ENCODE data around the gene MANSC1. TPM values are rescaled to one million over a fixed set of nuclear protein-coding genes. Genes with fewer than 3 reads are reported as not detected.
"Not testable (repeated sequence)": the region's sequence is repeated elsewhere in the genome, so short reads cannot be mapped to it uniquely, and the experiment has no call there.

The MANSC1 gene
- total RNA-seq, 2 donors from 2014 or later, result 1.4 to 1.6 TPM

GRCh38 chr12:12338527-12339168 is 11.4 kb downstream of the MANSC1 start:
- Mint-ChIP-seq H3K27ac (peak overlapping the region in 1 of 2 donors; percentile 33), H3K36me3 (no peaks in the 10 kb centered on the region), H3K9me3 (no peaks in the 10 kb centered on the region)
- DNase-seq (ENCODE audit: low spot score in 2 of 2) (no peak), ATAC-seq (no peak)

- DNase-seq (ENCODE audit: low spot score in 2 of 2) (no peak), ATAC-seq (no peak)
- Mint-ChIP-seq H3K36me3 (no peaks in the 10 kb centered on the region), H3K27ac (no peak overlapping the region), H3K9me3 (no peaks in the 10 kb centered on the region)
Observed at GRCh38 chr12:12336511-12336910, 13.5 kb downstream of the MANSC1 start.

GRCh38 chr12:12336049-12336411 is 14.0 kb downstream of the MANSC1 start:
- H3K27ac Mint-ChIP-seq, result no peak overlapping the region
- no peak for DNase-seq (ENCODE audit: low spot score in 2 of 2)

GRCh38 chr12:12334367-12335040 is 15.5 kb downstream of the MANSC1 start:
- DNase-seq (ENCODE audit: low spot score in 2 of 2) (peak in 1 of 2 donors; percentile 73), ATAC-seq (peak; percentile 81 to 89)
- Mint-ChIP-seq H3K36me3 (no peaks in the 10 kb centered on the region), H3K27ac (peak overlapping the region in 1 of 2 donors; percentile 52), H3K9me3 (no peaks in the 10 kb centered on the region)

More at GRCh38 chr12:12336049-12336411, 14.0 kb downstream of the MANSC1 start:
- Mint-ChIP-seq H3K36me3 (no peaks in the 10 kb centered on the region), H3K9me3 (no peaks in the 10 kb centered on the region)
- peak in 1 of 2 donors; percentile 30 for ATAC-seq

DNA sequence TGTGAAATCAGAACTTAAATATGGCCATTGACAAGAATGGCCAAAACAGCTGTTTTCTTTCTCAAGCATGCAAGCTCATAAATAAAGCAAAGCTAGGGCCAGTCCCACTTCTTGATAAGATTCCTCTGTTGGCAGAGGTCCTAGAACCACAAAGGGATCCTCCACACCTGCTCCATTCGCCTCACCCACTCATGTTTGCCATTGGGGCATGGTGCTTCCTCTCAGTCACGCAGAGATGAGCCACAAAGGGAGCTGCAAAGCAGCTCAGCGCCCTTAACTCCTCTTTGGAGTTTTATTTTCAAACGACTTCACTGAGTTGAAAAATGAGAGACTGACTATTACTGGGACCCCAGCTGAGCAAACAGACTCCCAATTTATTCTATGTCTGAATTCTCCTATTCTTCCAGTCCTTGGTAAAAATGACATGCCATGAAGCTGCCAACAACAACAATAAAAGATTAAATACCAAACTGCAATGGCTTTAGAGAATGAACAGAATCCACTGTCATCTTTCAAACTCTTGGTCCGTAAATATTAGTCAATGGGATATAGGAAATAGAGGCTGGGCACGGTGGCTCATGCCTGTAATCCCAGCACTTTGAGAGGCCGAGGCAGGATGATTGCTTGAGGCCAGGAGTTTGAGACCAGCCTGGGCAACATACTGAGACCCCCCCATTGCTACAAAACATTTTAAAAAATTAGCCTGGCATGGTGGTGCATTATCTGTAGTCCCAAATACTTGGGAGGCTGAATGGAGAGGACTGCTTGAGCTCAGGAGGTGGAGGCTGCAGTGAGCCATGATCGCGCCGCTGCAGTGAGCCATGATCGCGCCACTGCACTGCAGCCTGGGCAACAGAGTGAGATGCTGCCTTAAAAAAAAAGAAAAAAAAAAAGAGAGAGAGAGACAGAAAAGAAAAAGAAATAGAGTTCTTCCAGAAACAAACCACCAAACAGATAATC is 16.4 kb downstream of the MANSC1 start:
- Mint-ChIP-seq H3K27ac (peak overlapping the region in 1 of 2 donors; percentile 36), H3K9me3 (no peaks in the 10 kb centered on the region), H3K36me3 (no peaks in the 10 kb centered on the region)
- ATAC-seq (peak in 1 of 2 donors; percentile 28), DNase-seq (ENCODE audit: low spot score in 2 of 2) (no peak)

- H3K36me3 Mint-ChIP-seq, result no peaks in the 10 kb centered on the region
- no peaks in the 10 kb centered on the region for H3K9me3 Mint-ChIP-seq
Observed at GRCh38 chr12:12331896-12332295, 18.1 kb downstream of the MANSC1 start.

GRCh38 chr12:12331244-12331771 is 18.7 kb downstream of the MANSC1 start:
- Mint-ChIP-seq H3K9me3 (no peaks in the 10 kb centered on the region), H3K27ac (peak overlapping the region in 1 of 2 donors; percentile 1), H3K36me3 (no peaks in the 10 kb centered on the region)
- DNase-seq (ENCODE audit: low spot score in 2 of 2), result no peak
- no peak for ATAC-seq

More at GRCh38 chr12:12331896-12332295, 18.1 kb downstream of the MANSC1 start:
- DNase-seq (ENCODE audit: low spot score in 2 of 2), result no peak
- H3K27ac Mint-ChIP-seq, result no peak overlapping the region
- ATAC-seq, result no peak

GRCh38 chr12:12327802-12328201 is 22.2 kb downstream of the MANSC1 start:
- Mint-ChIP-seq H3K27ac (peak overlapping the region in 1 of 2 donors; percentile 66), H3K36me3 (no peaks in the 10 kb centered on the region), H3K9me3 (no peaks in the 10 kb centered on the region)
- ATAC-seq (peak in 1 of 2 donors; percentile 64), DNase-seq (ENCODE audit: low spot score in 2 of 2) (no peak)

- no peak for DNase-seq (ENCODE audit: low spot score in 2 of 2)
- no peaks in the 10 kb centered on the region for H3K9me3 Mint-ChIP-seq
- no peaks in the 10 kb centered on the region for H3K36me3 Mint-ChIP-seq
- no peak for ATAC-seq
- no peak overlapping the region for H3K27ac Mint-ChIP-seq
Observed at GRCh38 chr12:12326262-12326661, 23.8 kb downstream of the MANSC1 start.

DNA sequence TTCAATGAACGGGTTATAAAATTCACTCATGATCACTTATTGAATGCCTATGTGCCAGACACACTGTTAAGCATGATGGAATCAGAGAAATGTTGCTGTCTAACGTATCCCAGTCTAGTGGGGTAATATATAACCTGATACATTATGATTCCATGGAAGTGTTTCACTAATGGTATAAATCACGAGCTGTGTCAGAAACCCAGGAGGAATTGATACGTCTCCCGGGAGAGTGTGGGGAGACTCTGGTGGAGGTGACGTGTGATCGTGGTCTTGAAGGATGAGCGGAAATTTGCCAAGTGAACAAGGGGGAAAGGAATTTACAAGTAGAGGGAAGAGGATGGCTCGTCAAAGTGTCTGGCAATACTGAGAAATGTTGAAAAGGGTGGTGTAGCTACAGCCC is 26.5 kb downstream of the MANSC1 start:
- H3K36me3 Mint-ChIP-seq, result no peaks in the 10 kb centered on the region
- ATAC-seq (no peak), DNase-seq (ENCODE audit: low spot score in 2 of 2) (no peak)
- H3K27ac Mint-ChIP-seq, result no peak overlapping the region
- no peaks in the 10 kb centered on the region for H3K9me3 Mint-ChIP-seq

DNA sequence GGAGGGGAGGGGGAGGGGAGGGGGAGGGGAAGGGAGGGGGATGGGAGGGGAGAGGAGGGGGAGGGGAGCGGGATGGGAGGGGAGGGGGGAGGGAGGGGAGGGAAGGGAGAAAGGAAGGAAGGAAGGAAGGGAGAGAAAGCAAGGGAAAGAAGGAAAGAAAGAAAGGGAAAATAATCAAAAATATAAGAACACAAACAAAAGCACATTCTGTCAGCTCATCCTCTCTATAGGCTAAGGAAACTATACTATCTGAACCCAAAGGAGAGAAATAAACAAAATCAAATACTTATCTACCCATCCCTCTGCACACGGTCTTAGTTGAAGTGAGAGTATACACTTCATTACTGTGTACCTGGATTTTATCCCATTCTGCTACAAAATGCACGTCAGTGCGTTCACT is 26.9 kb downstream of the MANSC1 start:
- Mint-ChIP-seq H3K27ac (no peak overlapping the region), H3K9me3 (no peaks in the 10 kb centered on the region), H3K36me3 (no peaks in the 10 kb centered on the region)
- no peak for DNase-seq (ENCODE audit: low spot score in 2 of 2)
- no peak for ATAC-seq

DNA sequence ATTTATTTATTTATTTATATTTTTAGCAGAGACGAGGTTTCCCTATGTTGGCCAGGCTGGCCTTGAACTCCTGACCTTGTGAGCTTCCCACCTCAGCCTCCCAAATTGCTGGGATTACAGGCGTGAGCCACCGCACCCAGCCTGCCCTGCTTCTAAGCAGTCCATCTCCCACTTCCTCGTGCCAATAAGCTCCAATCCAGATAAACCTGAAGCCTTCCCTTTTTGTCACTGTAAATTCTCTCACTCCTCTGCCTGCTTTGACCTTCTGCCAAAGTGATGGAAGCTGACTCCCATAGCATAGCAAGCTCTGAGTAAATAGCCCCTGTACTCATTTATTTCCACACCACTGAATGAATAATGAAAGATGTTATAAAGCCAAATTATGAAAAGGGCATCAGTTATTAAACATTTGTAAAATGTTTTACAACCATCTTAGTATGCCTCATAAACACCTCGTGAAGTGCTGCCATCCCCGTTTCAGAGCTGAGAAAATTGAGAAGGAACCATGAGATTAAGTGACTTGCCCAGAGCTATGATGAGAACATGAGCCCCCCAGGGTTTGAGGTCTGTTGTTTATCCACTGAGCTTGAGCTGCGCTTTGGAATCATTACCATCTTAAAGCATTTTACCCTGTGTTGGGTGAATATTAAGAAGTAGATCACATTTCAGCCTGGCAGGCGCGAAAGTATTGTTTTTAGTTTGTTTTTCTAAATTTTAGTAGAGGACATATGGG is 30.4 kb downstream of the MANSC1 start:
- Mint-ChIP-seq H3K9me3 (no peaks in the 10 kb centered on the region), H3K27ac (no peak overlapping the region), H3K36me3 (no peaks in the 10 kb centered on the region)
- no peak for ATAC-seq
- no peak for DNase-seq (ENCODE audit: low spot score in 2 of 2)

GRCh38 chr12:12315838-12316237 is 34.2 kb downstream of the MANSC1 start:
- H3K27ac Mint-ChIP-seq, result no peak overlapping the region
- peaks cover 0 to 6% of the 10 kb centered on the region in 2 donors for H3K36me3 Mint-ChIP-seq
- H3K9me3 Mint-ChIP-seq, result no peaks in the 10 kb centered on the region
- no peak for DNase-seq (ENCODE audit: low spot score in 2 of 2)
- no peak for ATAC-seq

DNA sequence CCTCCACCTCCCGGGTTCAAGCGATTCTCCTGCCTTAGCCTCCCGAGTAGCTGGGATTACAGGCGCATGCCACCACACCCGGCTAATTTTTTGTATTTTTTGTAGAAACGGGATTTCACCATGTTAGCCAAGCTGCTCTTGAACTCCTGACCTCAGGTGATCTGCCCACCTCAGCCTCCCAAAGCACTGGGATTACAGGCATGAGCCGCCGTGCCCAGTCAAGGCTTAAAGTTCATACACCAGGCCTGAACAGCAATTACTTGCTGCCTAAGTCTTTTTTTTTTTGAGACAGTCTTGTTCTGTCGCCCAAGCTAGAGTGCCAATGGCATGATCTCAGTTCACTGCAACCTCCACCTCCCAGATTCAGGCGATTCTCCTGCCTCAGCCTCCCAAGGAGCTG is 39.3 kb downstream of the MANSC1 start:
- ATAC-seq; H3K9me3 Mint-ChIP-seq; H3K36me3 Mint-ChIP-seq; H3K27ac Mint-ChIP-seq; DNase-seq (ENCODE audit: low spot score in 2 of 2): not testable (repeated sequence)

DNA sequence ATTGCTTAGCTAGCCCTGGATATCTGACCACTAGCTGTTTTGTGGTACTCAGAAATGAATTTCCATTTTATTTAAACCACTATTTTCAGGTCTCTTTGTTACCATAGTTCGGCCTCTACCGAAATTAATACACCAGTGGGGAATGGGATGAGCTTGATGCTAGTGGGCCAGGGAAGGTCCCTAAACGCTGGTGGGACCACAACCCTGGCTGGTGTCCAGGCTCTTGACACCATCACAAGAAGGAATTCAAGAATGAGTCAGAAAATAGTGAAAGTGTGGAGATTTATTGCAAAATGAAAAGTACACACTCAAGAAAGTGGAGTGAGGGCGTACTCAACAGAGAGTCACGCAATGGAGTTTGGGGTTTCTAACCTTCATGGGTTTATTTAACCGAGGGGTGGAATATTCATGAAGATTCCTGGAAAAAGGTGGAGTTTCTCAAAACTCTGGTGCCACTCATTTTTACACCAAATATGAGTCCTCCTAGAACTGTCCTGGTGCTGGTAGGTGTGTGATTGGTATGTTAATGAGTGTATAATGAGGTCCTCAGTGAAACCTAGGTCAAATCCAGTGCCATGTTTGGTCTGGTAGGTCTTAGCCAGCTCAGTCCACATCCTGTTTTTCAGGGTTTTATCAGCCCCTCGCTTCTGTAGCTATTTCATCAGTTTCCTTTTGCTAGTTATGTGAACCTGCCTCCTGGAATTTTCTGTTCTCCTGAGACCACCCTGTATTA is 44.3 kb downstream of the MANSC1 start:
- DNase-seq (ENCODE audit: low spot score in 2 of 2), result no peak
- H3K36me3 Mint-ChIP-seq, result no peaks in the 10 kb centered on the region
- H3K27ac Mint-ChIP-seq, result peak overlapping the region in 1 of 2 donors; percentile 25
- peaks cover 0 to 3% of the 10 kb centered on the region in 2 donors for H3K9me3 Mint-ChIP-seq
- peak; percentile 67 to 76 for ATAC-seq

GRCh38 chr12:12302976-12303375 is 47.1 kb downstream of the MANSC1 start:
- Mint-ChIP-seq H3K36me3 (no peaks in the 10 kb centered on the region), H3K9me3 (peaks cover 0 to 3% of the 10 kb centered on the region in 2 donors), H3K27ac (no peak overlapping the region)
- DNase-seq (ENCODE audit: low spot score in 2 of 2) (no peak), ATAC-seq (no peak)
